ENCODE measurements around the gene USP35.

USP35 gene

DNA sequence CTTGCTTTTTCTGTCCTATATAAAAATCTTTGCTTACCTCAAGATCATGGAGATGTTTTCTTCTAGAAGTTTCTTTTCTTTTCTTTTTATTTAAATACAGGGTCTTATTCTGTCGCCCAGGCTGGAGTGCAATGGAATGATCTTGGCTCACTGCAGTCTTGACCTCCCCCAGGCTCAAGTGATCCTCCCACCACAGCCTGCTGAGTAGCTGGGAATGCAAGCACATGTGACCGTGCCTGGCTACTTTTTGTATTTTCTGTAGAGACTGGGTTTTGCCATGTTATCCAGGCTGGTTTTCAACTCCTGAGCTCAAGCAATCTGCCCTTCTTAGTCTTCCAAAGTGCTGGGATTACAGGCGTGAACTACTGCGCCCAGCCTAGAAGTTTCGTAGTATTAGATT, 45.3 kb downstream of the USP35 start:
- no peak for DNase-seq

- no peak for DNase-seq
These were observed 48.8 kb downstream of the USP35 start for GRCh38 chr11:78237293-78238046.

- no peak for DNase-seq
These were observed 51.1 kb downstream of the USP35 start for GRCh38 chr11:78239781-78240180.

DNA sequence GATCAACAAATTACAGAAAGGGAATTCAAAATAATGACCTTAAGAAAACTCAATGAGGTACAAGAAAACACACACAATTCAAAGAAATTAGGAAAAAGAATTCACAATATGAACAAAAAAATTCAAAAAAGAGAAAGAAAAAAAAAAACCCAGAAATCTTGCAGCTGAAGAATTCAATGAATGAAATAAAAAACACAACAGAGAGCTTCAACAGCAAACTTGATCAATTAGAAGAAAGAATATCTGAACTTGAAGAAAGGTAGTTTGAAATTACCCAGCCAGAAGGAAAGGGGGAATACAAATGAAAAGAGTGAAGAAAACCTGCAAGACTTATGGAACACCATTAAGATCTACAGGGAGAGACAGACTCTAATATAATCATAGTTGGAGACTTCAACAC, 52.8 kb downstream of the USP35 start:
- no peak for DNase-seq

DNA sequence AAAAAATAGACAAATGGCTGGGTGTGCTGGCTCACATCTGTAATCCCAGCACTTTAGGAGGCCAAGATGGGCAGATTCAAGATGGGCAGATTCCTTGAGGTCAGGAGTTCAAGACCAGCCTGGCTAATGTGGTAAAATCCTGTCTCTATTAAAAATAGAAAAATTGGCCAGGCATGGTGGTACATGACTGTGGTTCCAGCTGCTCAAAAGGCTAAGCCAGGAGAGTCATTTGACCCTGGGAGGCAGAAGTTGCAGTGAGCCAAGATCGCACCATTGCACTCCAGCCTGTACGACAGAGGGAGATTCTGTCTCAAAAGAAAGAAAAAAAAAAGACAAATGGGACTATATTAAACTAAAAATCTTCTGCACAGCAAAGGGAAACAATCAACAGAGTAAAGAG, 55.4 kb downstream of the USP35 start:
- DNase-seq = no peak

DNA sequence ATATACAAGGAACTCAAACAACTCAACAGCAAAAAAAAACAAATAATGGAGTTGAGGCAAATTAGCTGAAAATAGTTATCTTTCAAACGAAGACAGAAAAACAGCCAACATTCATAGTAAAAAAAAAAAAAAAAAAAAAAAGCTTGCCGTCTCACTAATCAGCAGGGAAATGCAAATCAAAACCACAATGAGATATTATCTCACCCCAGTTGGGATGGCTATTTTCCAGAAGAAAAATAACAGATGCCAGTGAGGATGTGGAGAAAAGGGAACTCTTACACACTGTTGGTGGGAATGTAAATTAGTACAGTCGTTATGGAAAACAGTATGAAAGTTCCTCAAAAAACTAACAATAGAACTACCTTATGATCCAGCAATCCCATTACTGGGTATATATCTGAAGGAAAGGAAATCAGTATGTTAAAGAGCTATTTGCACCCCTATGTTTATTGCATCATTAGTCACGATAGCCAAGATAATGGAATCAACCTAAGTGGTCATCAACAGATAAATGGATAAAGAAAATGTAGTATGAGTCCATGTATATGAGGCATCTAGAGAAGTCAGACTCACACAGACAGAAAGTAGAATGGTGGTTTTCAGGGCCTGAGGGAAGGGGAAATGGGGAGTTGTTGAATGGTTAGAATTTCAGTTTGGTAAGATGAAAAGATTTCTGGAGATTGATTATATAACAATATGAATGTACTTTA, 56.0 kb downstream of the USP35 start:
- peak; percentile 26 for DNase-seq

DNA sequence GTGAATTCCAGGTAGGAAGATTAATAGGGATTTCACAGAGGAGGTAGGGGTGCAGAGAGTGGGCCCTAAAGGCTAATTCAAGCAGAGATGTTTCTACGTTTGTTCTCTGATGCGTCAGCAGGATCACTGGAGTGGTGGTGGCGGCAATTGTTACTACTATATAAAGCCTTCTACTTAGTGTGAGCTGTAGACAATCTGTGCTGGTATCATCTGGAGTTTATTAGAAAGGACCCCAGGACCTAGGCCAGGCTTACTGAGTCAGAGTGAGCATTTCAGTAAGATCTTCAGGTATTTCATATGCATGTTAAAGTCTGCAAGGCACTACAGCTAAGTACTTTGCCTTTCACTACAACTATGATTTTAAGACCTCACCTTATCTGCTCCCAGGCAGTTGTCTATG, 59.5 kb downstream of the USP35 start:
- no peak for DNase-seq

GRCh38 chr11:78248903-78249302, 60.2 kb downstream of the USP35 start:
- DNase-seq = no peak

DNA sequence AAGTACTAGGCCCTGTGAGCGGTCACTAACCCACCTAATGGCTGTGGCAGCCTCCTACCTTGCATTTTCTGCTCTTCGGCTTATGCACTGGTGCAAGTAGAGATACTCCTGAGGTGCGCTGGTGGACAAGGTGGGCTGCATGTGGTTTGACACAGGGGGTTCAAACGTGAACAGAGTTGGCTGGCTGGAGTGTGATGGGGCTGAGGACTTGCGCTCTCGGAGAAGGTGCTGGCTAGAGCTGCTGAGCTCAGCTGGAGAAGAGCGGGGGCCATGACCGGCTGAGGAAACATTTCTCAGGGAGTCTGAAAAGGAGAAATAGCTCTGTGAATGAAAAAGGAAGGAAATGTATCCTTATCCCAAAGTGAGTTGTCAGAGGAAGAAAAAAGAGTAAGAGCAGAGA, 61.4 kb downstream of the USP35 start:
- no peak for DNase-seq

- DNase-seq = no peak
These were observed 62.5 kb downstream of the USP35 start for GRCh38 chr11:78251083-78251775.

GRCh38 chr11:78253797-78254196, 65.1 kb downstream of the USP35 start:
- no peak for DNase-seq

- DNase-seq = no peak
These were observed 65.5 kb downstream of the USP35 start for GRCh38 chr11:78254268-78254667.

GRCh38 chr11:78255919-78256318, 67.2 kb downstream of the USP35 start:
- no peak for DNase-seq

- peak; percentile 63 for DNase-seq
These were observed 68.2 kb downstream of the USP35 start for GRCh38 chr11:78256962-78257361.

DNA sequence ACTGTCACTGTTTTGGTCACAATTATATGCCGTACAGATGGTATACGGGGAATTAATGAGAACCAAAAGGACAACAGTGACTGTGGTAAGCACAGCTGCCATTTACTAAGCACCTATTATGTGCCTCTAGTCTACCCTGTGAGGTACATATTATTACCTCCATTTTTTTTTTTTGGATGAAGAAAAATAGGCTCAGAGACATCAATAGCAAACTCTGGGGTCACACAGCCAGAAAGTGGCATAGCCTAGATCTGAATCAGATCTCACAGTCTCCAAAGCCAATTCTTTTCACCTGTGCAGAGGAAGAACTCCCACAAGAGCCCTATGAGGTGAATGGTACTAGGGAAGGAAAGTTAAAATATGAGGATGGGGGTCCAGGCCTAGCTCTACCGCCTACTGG, 68.9 kb downstream of the USP35 start:
- DNase-seq = no peak

DNA sequence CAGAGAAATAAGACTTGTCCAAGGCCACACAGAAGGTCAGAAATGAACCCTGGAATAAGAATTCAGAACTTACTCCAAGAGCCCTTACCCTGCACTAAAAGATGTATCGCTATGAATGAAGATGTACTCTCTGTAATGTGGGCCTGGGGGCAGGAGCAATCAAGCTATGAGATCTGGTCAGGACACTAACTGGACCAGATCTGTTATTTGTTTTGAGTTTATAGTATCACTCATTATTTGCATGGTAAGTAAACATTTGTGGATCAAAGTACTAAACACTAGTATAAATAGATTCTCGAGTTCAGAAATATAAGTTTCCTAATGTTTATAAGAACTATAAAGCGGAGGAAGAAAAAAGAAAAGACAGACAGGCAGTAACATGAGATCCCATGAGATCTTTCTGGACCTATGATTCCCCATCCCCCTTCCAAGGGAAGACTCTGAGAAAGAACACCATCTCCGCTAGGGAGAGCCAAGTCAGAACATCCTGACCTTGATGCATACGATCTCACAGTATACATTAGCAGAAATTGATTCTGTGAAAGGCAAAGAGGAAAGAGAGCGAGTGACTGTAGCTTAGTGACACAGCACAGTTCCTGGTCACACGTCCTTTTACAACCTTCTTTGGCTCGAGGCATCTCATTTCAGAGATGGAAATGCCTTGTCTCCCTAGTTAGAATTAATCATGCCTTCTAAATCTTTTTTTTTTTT, 71.2 kb downstream of the USP35 start:
- DNase-seq = no peak

DNA sequence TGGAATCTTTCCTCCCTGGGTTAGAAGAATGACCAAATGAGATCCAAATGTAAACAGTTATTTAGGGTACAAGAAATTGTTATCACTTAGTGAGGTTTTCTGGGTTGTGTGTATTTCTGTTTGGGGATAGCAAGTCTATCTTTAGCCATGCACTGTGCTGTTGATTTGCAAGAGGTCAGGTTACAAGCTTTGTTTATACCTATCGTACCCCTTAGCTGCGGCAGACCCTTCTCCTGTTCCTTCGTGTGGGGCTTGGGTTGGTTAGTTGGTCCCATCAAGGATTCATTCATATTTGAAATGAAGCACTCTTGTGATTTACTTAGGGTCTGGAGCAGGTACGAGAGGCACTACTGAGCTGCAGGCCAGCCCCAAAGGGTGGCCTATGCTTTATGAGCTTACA, 72.6 kb downstream of the USP35 start:
- DNase-seq = no peak

DNA sequence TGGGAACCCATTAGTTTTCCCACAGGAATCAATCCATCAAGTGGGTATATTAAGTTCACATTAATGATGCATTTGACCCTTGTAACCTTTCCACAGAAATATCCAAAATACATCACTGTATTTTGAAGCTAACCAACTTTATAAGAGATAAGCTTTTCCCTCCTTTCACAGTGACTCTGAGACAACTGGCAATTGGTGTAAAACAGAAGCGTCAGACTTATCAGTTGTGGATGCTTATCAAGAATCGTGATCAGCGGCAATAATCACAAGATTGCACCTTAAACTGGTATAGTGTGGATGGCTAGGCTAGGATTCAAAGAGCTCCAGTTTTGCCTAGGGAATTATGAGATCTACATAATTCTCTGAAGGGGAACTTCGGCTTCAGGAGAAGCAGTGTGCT, 73.1 kb downstream of the USP35 start:
- DNase-seq = no peak

GRCh38 chr11:78262238-78262637, 73.5 kb downstream of the USP35 start:
- no peak for DNase-seq

DNA sequence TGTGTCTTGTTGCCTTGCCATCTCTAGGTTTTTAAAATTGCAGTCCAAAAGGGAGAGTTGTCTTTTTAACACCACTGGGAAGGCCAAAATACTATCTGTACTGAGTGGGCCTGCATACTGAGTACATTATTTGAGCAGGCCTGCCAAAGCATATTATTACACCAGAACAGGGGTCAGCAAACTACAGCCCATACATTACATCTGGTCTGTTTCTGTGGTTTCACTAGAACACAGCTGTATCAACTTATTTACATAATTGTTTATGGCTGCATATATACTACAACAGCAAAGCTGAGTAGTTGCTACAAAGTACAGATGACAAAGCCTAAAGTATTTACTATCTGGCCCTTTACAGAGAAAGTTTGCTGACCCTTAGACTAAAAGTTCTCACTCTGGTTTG, 74.0 kb downstream of the USP35 start:
- DNase-seq = no peak

All from GF-D8 (cell line).